Sigmoid colon (tissue), 4 donors: ENCODE results near the gene ASPN.

Experiments used
- CTCF ChIP-seq, 4 experiments: fragments of 450-650 bp in 3 of 4; fragments of 200-600 bp in 1 of 4; IDR thresholded peaks; one replicate each; pipeline ENCODE4 v1.5.1; 2016 to 2019; ENCODE audit warnings: antibody characterized with exemption in 4 of 4, mild to moderate bottlenecking in 3 of 4, moderate library complexity in 2 of 4
- EP300 ChIP-seq, 4 donors: sonication (generic); formaldehyde crosslinking; IDR thresholded peaks; one replicate each; pipeline ENCODE4 v1.6.1; 2017; ENCODE audit warnings: antibody characterized with exemption in 4 of 4
- POLR2A ChIP-seq, 2 donors: fragments of 450-650 bp; IDR thresholded peaks; one replicate each; pipeline ENCODE4 v1.6.1; 2016; ENCODE audit warnings: antibody characterized with exemption in 2 of 2, mild to moderate bottlenecking in 2 of 2, moderate library complexity in 2 of 2
- POLR2AphosphoS5 ChIP-seq, 4 donors: sonication (generic); formaldehyde crosslinking; IDR thresholded peaks; one replicate each; pipeline ENCODE4 v1.6.1; 2017; ENCODE audit warnings: antibody characterized with exemption in 4 of 4

GRCh38 chr9:92517046-92517445 is 34.7 kb upstream of the ASPN start:
- no peak for TF ChIP-seq POLR2A (IDR thresholded peaks at IDR 0.05)
- no peak for TF ChIP-seq CTCF (IDR thresholded peaks at IDR 0.05)
- no peak for TF ChIP-seq POLR2AphosphoS5 (IDR thresholded peaks at IDR 0.05)
- TF ChIP-seq EP300 (IDR thresholded peaks at IDR 0.05): no peak
